SW480 (cell line): ENCODE data around the gene MATN4.

ENCODE experiments used
- DNase-seq: peaks from one replicate; pipeline ENCODE4 v3.0.0-alpha.2; 2016; ENCODE audit warnings: low spot score

MATN4 gene

GRCh38 chr20:45290677-45291355 is 17.3 kb downstream of the MATN4 start:
- peak; percentile 85 for DNase-seq

- DNase-seq = no peak
These were observed 18.0 kb downstream of the MATN4 start for GRCh38 chr20:45289942-45290676.

GRCh38 chr20:45288860-45289259 is 19.2 kb downstream of the MATN4 start:
- no peak for DNase-seq

GRCh38 chr20:45288376-45288775 is 19.7 kb downstream of the MATN4 start:
- DNase-seq = no peak

GRCh38 chr20:45283551-45284057 is 24.5 kb downstream of the MATN4 start:
- peak; percentile 37 for DNase-seq

GRCh38 chr20:45282700-45283550 is 25.2 kb downstream of the MATN4 start:
- DNase-seq = no peak

- DNase-seq = peak; percentile 36
These were observed 28.1 kb downstream of the MATN4 start for GRCh38 chr20:45279992-45280391.

GRCh38 chr20:45275338-45275737 is 32.8 kb downstream of the MATN4 start:
- DNase-seq = no peak

GRCh38 chr20:45269754-45270270 is 38.3 kb downstream of the MATN4 start:
- DNase-seq = no peak

- DNase-seq = no peak
These were observed 39.0 kb downstream of the MATN4 start for GRCh38 chr20:45269056-45269455.

GRCh38 chr20:45268531-45268930 is 39.6 kb downstream of the MATN4 start:
- no peak for DNase-seq

GRCh38 chr20:45266977-45267376 is 41.1 kb downstream of the MATN4 start:
- DNase-seq = no peak

GRCh38 chr20:45263556-45264266 is 44.4 kb downstream of the MATN4 start:
- DNase-seq = no peak

- DNase-seq = no peak
These were observed 49.4 kb downstream of the MATN4 start for GRCh38 chr20:45258664-45259063.

- no peak for DNase-seq
These were observed 49.8 kb downstream of the MATN4 start for GRCh38 chr20:45258259-45258658.

GRCh38 chr20:45257711-45258110 is 50.4 kb downstream of the MATN4 start:
- peak; percentile 55 for DNase-seq

GRCh38 chr20:45257161-45257560 is 50.9 kb downstream of the MATN4 start:
- no peak for DNase-seq

- peak; percentile 95 for DNase-seq
These were observed 53.5 kb downstream of the MATN4 start, which contains the start of gene SLPI for GRCh38 chr20:45254383-45255262. SLPI (minus strand) TSS chr20:45254564; CDS start chr20:45254543, 21 bp downstream.

- peak; percentile 27 for DNase-seq
These were observed 54.8 kb downstream of the MATN4 start for GRCh38 chr20:45253261-45253660.

- DNase-seq = no peak
These were observed 56.1 kb downstream of the MATN4 start for GRCh38 chr20:45251884-45252560.
